GM13976 (cell line): ENCODE results near the gene GFOD2.
A peak's percentile ranks its signal among the peaks of the same experiment; 100 is the strongest.

ENCODE experiments used
- DNase-seq: peaks from one replicate; pipeline ENCODE4 v3.0.0; 2012; ENCODE audit warnings: low spot score
- CTCF ChIP-seq: IDR thresholded peaks from 2 replicates; pipeline ENCODE4 v1.5.1; 2012; ENCODE audit warnings: borderline replicate concordance, mild to moderate bottlenecking; ENCODE audit not compliant: insufficient read depth; ENCODE audit errors: extremely low read depth, missing control alignments, control extremely low read depth
- in situ Hi-C: fragments of 300-500 bp; cut with MboI; formaldehyde crosslinking; loops from one replicate; pipeline ENCODE4 v1.12.0; 2022; ENCODE audit warnings: low sequenced_read_pairs, mixed read lengths, inconsistent platforms; ENCODE audit not compliant: unreplicated experiment

Gene GFOD2

GRCh38 chr16:67719048-67719777 is at the start of gene GFOD2:
GFOD2 (minus strand) TSS chr16:67719316; CDS start chr16:67685715, 33,601 bp downstream.
- TF ChIP-seq CTCF: no peak
- peak; percentile 100 for DNase-seq
- in situ Hi-C loops: no loop called here

GRCh38 chr16:67767953-67768352 is 48.8 kb upstream of the GFOD2 start:
- in situ Hi-C loops: no loop called here
- no peak for TF ChIP-seq CTCF
- no peak for DNase-seq

- in situ Hi-C loops: no loop called here
- DNase-seq: no peak
- TF ChIP-seq CTCF: no peak
These were observed 47.2 kb upstream of the GFOD2 start for GRCh38 chr16:67766291-67766690.

- in situ Hi-C loops: no loop called here
- TF ChIP-seq CTCF: no peak
- no peak for DNase-seq
These were observed 45.1 kb upstream of the GFOD2 start for GRCh38 chr16:67764158-67764667.

- no peak for TF ChIP-seq CTCF
These were observed 44.0 kb upstream of the GFOD2 start for GRCh38 chr16:67763066-67763465.

GRCh38 chr16:67762385-67762784 is 43.3 kb upstream of the GFOD2 start:
- in situ Hi-C loops: no loop called here
- TF ChIP-seq CTCF: no peak
- DNase-seq: no peak

More at GRCh38 chr16:67763066-67763465, 44.0 kb upstream of the GFOD2 start:
- in situ Hi-C loops: no loop called here
- no peak for DNase-seq
